SU-DHL-6 (cell line): Measurements from ENCODE around the gene CMPK1.

Experiments
- H2AFZ ChIP-seq: fragments of 200-600 bp; sonication (generic); 2 replicates; pipeline ENCODE4 v1.6.1; 2014; ENCODE audit warnings: low read depth, mild to moderate bottlenecking, moderate library complexity, mixed read lengths, antibody characterized with exemption, low read length; ENCODE audit not compliant: severe bottlenecking
- H3F3A ChIP-seq: fragments of 200-600 bp; shearing (Covaris generic); 2 replicates; pipeline ENCODE4 v1.6.0; 2016; ENCODE audit warnings: antibody characterized with exemption, mild to moderate bottlenecking; ENCODE audit not compliant: insufficient read depth
- H3K27ac ChIP-seq: fragments of 200-600 bp; sonication (generic); 2 replicates; pipeline ENCODE4 v1.5.1; 2016; ENCODE audit warnings: low read depth, mild to moderate bottlenecking, low read length, moderate library complexity, mixed read lengths
- H3K27me3 ChIP-seq: fragments of 200-600 bp; sonication (generic), shearing (Covaris generic); 2 replicates; pipeline ENCODE4 v1.6.0; 2014; ENCODE audit warnings: mild to moderate bottlenecking, low read length
- H3K36me3 ChIP-seq: fragments of 200-600 bp; sonication (generic); 2 replicates; pipeline ENCODE4 v1.6.1; 2014; ENCODE audit warnings: mild to moderate bottlenecking, low read length, mixed read lengths
- H3K4me2 ChIP-seq: fragments of 300-600, 200-600 bp; shearing (Covaris generic), sonication (generic); 2 replicates; pipeline ENCODE4 v1.6.0; 2014; ENCODE audit warnings: low read length, low read depth, mild to moderate bottlenecking; ENCODE audit not compliant: poor library complexity, severe bottlenecking
- H3K4me3 ChIP-seq: fragments of 200-600 bp; sonication (generic); 2 replicates; pipeline ENCODE4 v1.5.1; 2014; ENCODE audit warnings: antibody characterized with exemption, low read length, mild to moderate bottlenecking, mixed read lengths; ENCODE audit not compliant: insufficient read depth, poor library complexity, severe bottlenecking
- H3K79me2 ChIP-seq: fragments of 200-600 bp; sonication (generic); 2 replicates; pipeline ENCODE4 v1.6.1; 2014; ENCODE audit warnings: mild to moderate bottlenecking, low read length, moderate library complexity; ENCODE audit not compliant: insufficient read depth
- H3K9ac ChIP-seq: fragments of 200-600 bp; sonication (generic); 2 replicates; pipeline ENCODE4 v1.7.0; 2014; ENCODE audit warnings: mild to moderate bottlenecking, low read length
- H3K9me2 ChIP-seq: fragments of 200-600 bp; sonication (generic); replicated peaks from 2 replicates; pipeline ENCODE4 v1.6.1; 2014; ENCODE audit warnings: low read length; ENCODE audit not compliant: insufficient read depth
- H3K9me3 ChIP-seq: fragments of 200-600 bp; sonication (generic); 2 replicates; pipeline ENCODE4 v1.6.1; 2014; ENCODE audit warnings: low read length, mixed read lengths; ENCODE audit not compliant: insufficient read depth
- H4K20me1 ChIP-seq: fragments of 200-600 bp; sonication (generic); 2 replicates; pipeline ENCODE4 v1.6.1; 2014; ENCODE audit warnings: low read depth, mild to moderate bottlenecking, antibody characterized with exemption, low read length, moderate library complexity, mixed read lengths
- EZH2phosphoT487 ChIP-seq: fragments of 200-600 bp; sonication (generic), shearing (Covaris generic); conservative IDR thresholded peaks from 2 replicates; pipeline ENCODE4 v1.6.1; 2018; ENCODE audit warnings: mild to moderate bottlenecking, antibody characterized with exemption, low read length, moderate library complexity, mixed read lengths
- TF ChIP-seq, protein P1 (sequence below): fragments of 200-600 bp; sonication (generic); IDR thresholded peaks from one replicate; pipeline ENCODE4 v1.5.1; 2017; ENCODE audit warnings: antibody characterized with exemption, mild to moderate bottlenecking, low read length, moderate library complexity; ENCODE audit not compliant: insufficient read depth, poor library complexity, severe bottlenecking

The CMPK1 gene

DNA sequence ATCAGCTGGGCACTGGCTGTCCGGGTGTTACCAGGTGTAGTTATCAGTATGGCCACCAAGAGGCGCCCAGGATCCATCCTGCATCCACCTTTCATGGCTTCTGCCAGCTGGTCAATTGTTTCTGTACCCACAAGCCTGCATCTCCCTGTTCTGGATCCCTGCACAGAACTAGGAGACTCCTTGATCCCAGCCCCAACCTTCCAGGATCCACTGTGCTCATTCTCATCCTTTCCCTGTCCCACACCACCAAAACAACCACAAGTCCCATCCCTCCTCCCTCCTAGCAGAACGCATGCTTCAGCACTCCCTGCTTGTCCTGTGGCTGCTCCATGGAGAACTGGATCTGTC, 55.3 kb downstream of the CMPK1 start:
- Histone ChIP-seq H3K9me2 (no peaks in the 10 kb centered on the region), H3K36me3 (no peaks in the 10 kb centered on the region), H3K79me2 (no peaks in the 10 kb centered on the region), H3K9me3 (no peaks in the 10 kb centered on the region), H3K4me2 (no peak overlapping the region), H3F3A (no peaks in the 10 kb centered on the region), H4K20me1 (no peaks in the 10 kb centered on the region), H2AFZ (no peak overlapping the region), H3K27ac (no peak overlapping the region), H3K9ac (no peak overlapping the region), H3K4me3 (no peak overlapping the region), H3K27me3 (no peaks in the 10 kb centered on the region)
- TF ChIP-seq, protein P1, sequence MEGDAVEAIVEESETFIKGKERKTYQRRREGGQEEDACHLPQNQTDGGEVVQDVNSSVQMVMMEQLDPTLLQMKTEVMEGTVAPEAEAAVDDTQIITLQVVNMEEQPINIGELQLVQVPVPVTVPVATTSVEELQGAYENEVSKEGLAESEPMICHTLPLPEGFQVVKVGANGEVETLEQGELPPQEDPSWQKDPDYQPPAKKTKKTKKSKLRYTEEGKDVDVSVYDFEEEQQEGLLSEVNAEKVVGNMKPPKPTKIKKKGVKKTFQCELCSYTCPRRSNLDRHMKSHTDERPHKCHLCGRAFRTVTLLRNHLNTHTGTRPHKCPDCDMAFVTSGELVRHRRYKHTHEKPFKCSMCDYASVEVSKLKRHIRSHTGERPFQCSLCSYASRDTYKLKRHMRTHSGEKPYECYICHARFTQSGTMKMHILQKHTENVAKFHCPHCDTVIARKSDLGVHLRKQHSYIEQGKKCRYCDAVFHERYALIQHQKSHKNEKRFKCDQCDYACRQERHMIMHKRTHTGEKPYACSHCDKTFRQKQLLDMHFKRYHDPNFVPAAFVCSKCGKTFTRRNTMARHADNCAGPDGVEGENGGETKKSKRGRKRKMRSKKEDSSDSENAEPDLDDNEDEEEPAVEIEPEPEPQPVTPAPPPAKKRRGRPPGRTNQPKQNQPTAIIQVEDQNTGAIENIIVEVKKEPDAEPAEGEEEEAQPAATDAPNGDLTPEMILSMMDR = peak; percentile 46
- TF ChIP-seq EZH2phosphoT487 = no peak

DNA sequence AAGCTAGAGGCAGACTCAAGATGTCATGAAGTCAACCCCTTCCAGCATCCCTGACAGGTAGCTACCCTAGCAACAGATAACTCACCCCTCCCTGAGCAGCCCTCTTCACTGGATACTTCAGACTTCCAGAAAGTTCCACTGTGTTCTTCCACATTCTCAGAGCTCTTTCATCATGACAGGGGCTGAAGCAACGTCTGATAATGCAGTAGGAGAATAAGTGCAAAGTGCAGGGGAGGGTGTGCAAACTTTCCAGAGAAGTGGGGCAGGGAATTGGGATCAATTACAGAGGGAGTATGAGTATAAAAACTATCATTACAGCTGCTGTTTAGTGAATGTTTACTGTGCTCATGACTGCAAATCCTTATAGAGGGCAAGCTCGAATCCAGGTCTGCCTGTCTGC, 56.1 kb downstream of the CMPK1 start:
- Histone ChIP-seq H2AFZ (no peak overlapping the region), H3F3A (no peaks in the 10 kb centered on the region), H3K36me3 (no peaks in the 10 kb centered on the region), H3K4me2 (no peak overlapping the region), H4K20me1 (no peaks in the 10 kb centered on the region), H3K79me2 (no peaks in the 10 kb centered on the region), H3K4me3 (no peak overlapping the region), H3K27ac (no peak overlapping the region), H3K27me3 (no peaks in the 10 kb centered on the region), H3K9me3 (no peaks in the 10 kb centered on the region), H3K9me2 (no peaks in the 10 kb centered on the region), H3K9ac (no peak overlapping the region)
- TF ChIP-seq, protein P1 = no peak
- TF ChIP-seq EZH2phosphoT487 = no peak

DNA sequence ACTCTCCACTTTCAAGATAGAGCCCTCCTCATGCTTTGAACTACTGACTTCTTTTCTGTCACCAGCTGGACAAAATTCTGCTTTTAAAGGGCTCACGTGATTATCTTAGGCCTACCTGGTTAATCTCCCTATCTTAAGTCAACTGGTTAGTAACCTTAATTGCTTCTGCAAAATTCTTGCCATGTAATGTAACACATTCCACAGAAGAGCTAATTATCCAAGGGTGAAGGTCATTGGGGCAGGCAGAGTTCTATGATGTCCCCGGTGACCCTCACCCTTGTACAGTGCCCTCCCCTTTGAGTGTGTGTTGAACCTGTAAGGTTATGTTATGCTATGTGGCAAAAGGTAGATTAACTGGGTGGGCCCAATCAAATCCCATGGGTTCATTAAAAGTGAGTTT, 57.3 kb downstream of the CMPK1 start:
- no peak overlapping the region for H3K9ac ChIP-seq
- no peaks in the 10 kb centered on the region for H3K9me2 ChIP-seq
- no peak overlapping the region for H3K27ac ChIP-seq
- H4K20me1 ChIP-seq = no peaks in the 10 kb centered on the region
- H3F3A ChIP-seq = no peaks in the 10 kb centered on the region
- H3K27me3 ChIP-seq = no peaks in the 10 kb centered on the region
- no peak overlapping the region for H3K4me2 ChIP-seq
- TF ChIP-seq, protein P1 = no peak
- TF ChIP-seq EZH2phosphoT487 = no peak
- no peak overlapping the region for H3K4me3 ChIP-seq
- H3K36me3 ChIP-seq = no peaks in the 10 kb centered on the region
- H3K79me2 ChIP-seq = no peaks in the 10 kb centered on the region
- no peak overlapping the region for H2AFZ ChIP-seq
- H3K9me3 ChIP-seq = no peaks in the 10 kb centered on the region

DNA sequence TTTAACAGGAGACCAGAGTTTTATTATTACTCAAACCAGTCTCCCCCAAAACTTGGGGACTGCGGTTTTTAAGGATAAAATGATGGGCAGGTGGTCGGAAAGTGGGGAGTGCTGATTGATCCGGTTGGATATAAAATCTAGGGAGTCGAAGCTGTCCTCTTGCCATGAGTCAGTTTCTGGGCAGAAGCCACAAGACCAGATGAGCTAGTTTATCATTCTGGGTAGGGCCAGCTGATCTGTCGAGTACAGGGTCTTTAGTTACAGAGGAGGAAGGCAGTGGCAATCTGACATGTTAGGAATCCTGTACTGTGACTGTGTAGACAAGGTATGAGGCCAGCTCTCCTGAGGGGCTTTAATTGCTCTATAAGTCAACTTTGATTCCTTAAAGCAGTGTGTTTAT, 59.6 kb downstream of the CMPK1 start:
- no peak overlapping the region for H3K27ac ChIP-seq
- H3K4me3 ChIP-seq = no peak overlapping the region
- TF ChIP-seq EZH2phosphoT487 = no peak
- TF ChIP-seq, protein P1 = no peak

More for the DNA sequence above, 59.6 kb downstream of the CMPK1 start:
- Histone ChIP-seq H3F3A (no peaks in the 10 kb centered on the region), H3K36me3 (no peaks in the 10 kb centered on the region), H3K79me2 (no peaks in the 10 kb centered on the region), H3K27me3 (no peaks in the 10 kb centered on the region), H3K9me2 (no peaks in the 10 kb centered on the region), H4K20me1 (no peaks in the 10 kb centered on the region), H3K9me3 (no peaks in the 10 kb centered on the region), H3K9ac (no peak overlapping the region), H2AFZ (no peak overlapping the region), H3K4me2 (no peak overlapping the region)
